ENCODE results near the gene ALCAM. TPM values are rescaled to one million over a fixed set of nuclear protein-coding genes. Genes with fewer than 3 reads are reported as not detected.

The ALCAM gene
- total RNA-seq, 1 donor from 2014 or later = 36.7 TPM

GRCh38 chr3:105539897-105540296 lies 173.2 kb downstream of the ALCAM start:
- H3K9me3 Mint-ChIP-seq = no peaks in the 10 kb centered on the region
- H3K27ac Mint-ChIP-seq = no peak overlapping the region
- no peaks in the 10 kb centered on the region for H3K4me1 Mint-ChIP-seq (ENCODE audit: low read depth)
- intact Hi-C loops (cut with micrococcal nuclease) = no loop called here
- no peak overlapping the region for H3K4me3 Mint-ChIP-seq (ENCODE audit: low read depth)
- no peaks in the 10 kb centered on the region for H3K27me3 Mint-ChIP-seq (ENCODE audit: low read depth)
- DNase-seq (ENCODE audit: low spot score) = no peak
- peaks cover 41% of the 10 kb centered on the region for H3K36me3 Mint-ChIP-seq (ENCODE audit: low read depth)

GRCh38 chr3:105542282-105543019 lies 175.7 kb downstream of the ALCAM start:
- Mint-ChIP-seq H3K27me3 (ENCODE audit: low read depth) (no peaks in the 10 kb centered on the region), H3K4me1 (ENCODE audit: low read depth) (no peaks in the 10 kb centered on the region), H3K4me3 (ENCODE audit: low read depth) (no peak overlapping the region), H3K36me3 (ENCODE audit: low read depth) (peaks cover 43% of the 10 kb centered on the region), H3K27ac (no peak overlapping the region), H3K9me3 (no peaks in the 10 kb centered on the region)
- intact Hi-C loops (cut with micrococcal nuclease) = no loop called here
- no peak for DNase-seq (ENCODE audit: low spot score)

DNA sequence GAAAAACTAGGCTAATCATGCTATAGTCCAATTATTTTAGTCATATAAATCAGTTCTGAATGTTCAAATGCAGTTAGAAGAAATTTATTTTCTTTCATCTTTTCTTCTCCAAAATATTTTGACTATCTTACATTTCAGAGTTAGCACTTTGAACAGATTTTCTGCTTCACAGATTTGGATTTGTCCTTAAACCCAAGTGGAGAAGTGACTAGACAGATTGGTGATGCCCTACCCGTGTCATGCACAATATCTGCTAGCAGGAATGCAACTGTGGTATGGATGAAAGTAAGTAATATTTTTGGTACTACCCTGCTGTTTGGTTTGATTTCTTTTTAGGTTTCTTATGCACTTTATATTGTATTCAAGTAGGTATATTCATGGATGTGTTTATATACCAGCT lies 178.3 kb downstream of the ALCAM start:
- Mint-ChIP-seq H3K4me1 (ENCODE audit: low read depth) (no peaks in the 10 kb centered on the region), H3K4me3 (ENCODE audit: low read depth) (no peak overlapping the region), H3K27me3 (ENCODE audit: low read depth) (no peaks in the 10 kb centered on the region), H3K36me3 (ENCODE audit: low read depth) (peaks cover 55% of the 10 kb centered on the region), H3K9me3 (no peaks in the 10 kb centered on the region), H3K27ac (no peak overlapping the region)
- no peak for DNase-seq (ENCODE audit: low spot score)
- intact Hi-C loops (cut with micrococcal nuclease) = no loop called here

GRCh38 chr3:105553851-105554250 lies 187.1 kb downstream of the ALCAM start:
- H3K36me3 Mint-ChIP-seq (ENCODE audit: low read depth) = peaks cover 47% of the 10 kb centered on the region
- no peak overlapping the region for H3K4me3 Mint-ChIP-seq (ENCODE audit: low read depth)
- H3K27ac Mint-ChIP-seq = no peak overlapping the region
- no peaks in the 10 kb centered on the region for H3K9me3 Mint-ChIP-seq
- no peaks in the 10 kb centered on the region for H3K4me1 Mint-ChIP-seq (ENCODE audit: low read depth)
- no peaks in the 10 kb centered on the region for H3K27me3 Mint-ChIP-seq (ENCODE audit: low read depth)
- intact Hi-C loops (cut with micrococcal nuclease) = no loop called here
- DNase-seq (ENCODE audit: low spot score) = no peak

DNA sequence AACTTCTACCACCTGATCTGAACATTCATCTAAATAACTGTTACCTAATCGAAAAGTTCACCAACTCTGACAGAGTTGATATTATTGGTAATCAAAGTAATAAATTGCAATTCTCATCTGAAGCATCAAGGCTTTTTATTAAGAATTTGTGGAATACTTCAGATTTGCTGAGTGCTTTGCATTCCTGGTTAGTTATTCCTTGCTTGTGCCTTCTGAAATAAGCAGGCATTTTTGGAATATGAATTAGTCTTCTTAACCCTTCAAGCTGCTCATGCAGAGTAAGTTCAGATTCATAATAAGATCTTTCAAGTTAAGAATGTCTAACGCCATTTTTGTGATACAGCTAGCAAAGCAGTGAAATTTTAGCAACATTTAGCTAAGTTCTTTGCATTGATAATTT lies 188.5 kb downstream of the ALCAM start:
- Mint-ChIP-seq H3K27me3 (ENCODE audit: low read depth) (no peaks in the 10 kb centered on the region), H3K4me3 (ENCODE audit: low read depth) (no peak overlapping the region), H3K4me1 (ENCODE audit: low read depth) (no peaks in the 10 kb centered on the region), H3K27ac (no peak overlapping the region), H3K36me3 (ENCODE audit: low read depth) (peaks cover 38% of the 10 kb centered on the region), H3K9me3 (no peaks in the 10 kb centered on the region)
- intact Hi-C loops (cut with micrococcal nuclease) = no loop called here
- no peak for DNase-seq (ENCODE audit: low spot score)

GRCh38 chr3:105559856-105560255 lies 193.1 kb downstream of the ALCAM start:
- H3K9me3 Mint-ChIP-seq = no peaks in the 10 kb centered on the region
- no peaks in the 10 kb centered on the region for H3K4me1 Mint-ChIP-seq (ENCODE audit: low read depth)
- no peak overlapping the region for H3K4me3 Mint-ChIP-seq (ENCODE audit: low read depth)
- H3K36me3 Mint-ChIP-seq (ENCODE audit: low read depth) = peaks cover 10% of the 10 kb centered on the region
- intact Hi-C loops (cut with micrococcal nuclease) = no loop called here
- DNase-seq (ENCODE audit: low spot score) = no peak
- no peaks in the 10 kb centered on the region for H3K27me3 Mint-ChIP-seq (ENCODE audit: low read depth)
- no peak overlapping the region for H3K27ac Mint-ChIP-seq

DNA sequence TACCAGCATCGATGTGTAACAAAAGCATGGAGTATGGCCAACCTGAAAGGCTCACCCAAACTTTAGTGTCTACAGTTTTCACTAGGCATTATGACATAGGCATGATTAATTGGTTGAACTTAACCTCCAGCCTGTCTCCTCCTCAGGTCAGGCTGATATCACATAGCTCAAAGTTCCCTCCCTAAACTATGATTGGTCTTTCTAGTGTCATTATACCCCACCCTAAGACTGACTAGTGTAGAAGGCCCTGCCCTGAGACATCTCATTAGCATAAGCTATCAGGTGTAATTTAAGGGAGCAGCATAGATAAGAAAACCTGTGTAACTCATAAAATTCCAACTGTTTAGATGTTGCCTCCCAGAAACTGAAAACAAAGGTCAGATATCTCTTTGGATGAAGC lies 195.2 kb downstream of the ALCAM start:
- no peaks in the 10 kb centered on the region for H3K27me3 Mint-ChIP-seq (ENCODE audit: low read depth)
- H3K4me1 Mint-ChIP-seq (ENCODE audit: low read depth) = no peaks in the 10 kb centered on the region
- intact Hi-C loops (cut with micrococcal nuclease) = no loop called here
- H3K4me3 Mint-ChIP-seq (ENCODE audit: low read depth) = no peak overlapping the region
- no peak overlapping the region for H3K27ac Mint-ChIP-seq
- peaks cover 5% of the 10 kb centered on the region for H3K36me3 Mint-ChIP-seq (ENCODE audit: low read depth)
- no peaks in the 10 kb centered on the region for H3K9me3 Mint-ChIP-seq
- no peak for DNase-seq (ENCODE audit: low spot score)

DNA sequence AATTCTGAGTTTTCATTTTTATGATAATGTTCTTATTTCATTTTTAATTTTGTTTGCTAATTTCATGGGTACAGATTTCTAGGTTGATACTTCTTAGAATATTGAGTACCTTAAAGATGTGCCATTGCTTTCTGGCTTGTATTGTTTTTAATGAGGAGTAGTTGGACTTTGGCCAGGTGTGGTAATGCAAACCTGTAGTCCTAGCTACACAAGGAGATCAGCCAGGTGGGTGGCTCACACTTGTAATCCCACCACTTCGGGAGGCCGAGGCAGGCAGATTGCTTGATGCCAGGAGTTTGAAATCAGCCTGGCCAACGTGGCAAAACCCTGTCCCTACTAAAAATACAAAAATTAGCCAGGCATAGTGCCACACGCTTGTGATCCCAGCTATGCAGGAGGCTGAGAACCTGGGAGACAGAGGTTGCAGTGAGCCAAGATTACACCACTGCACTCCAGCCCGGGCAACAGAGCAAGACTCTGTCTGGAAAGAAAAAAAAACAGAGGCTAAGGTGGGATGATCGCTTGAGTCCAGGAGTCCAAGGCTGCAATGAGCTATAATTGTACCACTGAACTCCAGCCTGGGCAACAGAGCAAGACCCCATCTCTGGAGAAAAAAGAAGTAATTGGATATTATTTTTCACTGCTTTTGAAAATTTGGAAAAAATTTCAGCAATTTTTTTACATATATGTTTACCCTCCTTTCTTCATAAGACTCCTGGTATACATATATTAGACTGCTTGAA lies 198.0 kb downstream of the ALCAM start:
- H3K9me3 Mint-ChIP-seq = no peaks in the 10 kb centered on the region
- peaks cover 2% of the 10 kb centered on the region for H3K4me1 Mint-ChIP-seq (ENCODE audit: low read depth)
- no peaks in the 10 kb centered on the region for H3K27me3 Mint-ChIP-seq (ENCODE audit: low read depth)
- intact Hi-C loops (cut with micrococcal nuclease) = no loop called here
- peaks cover 6% of the 10 kb centered on the region for H3K36me3 Mint-ChIP-seq (ENCODE audit: low read depth)
- DNase-seq (ENCODE audit: low spot score) = no peak
- H3K4me3 Mint-ChIP-seq (ENCODE audit: low read depth) = no peak overlapping the region
- no peak overlapping the region for H3K27ac Mint-ChIP-seq

- DNase-seq (ENCODE audit: low spot score) = no peak
- Mint-ChIP-seq H3K27me3 (ENCODE audit: low read depth) (no peaks in the 10 kb centered on the region), H3K9me3 (no peaks in the 10 kb centered on the region), H3K4me1 (ENCODE audit: low read depth) (peaks cover 2% of the 10 kb centered on the region), H3K36me3 (ENCODE audit: low read depth) (peaks cover 17% of the 10 kb centered on the region), H3K27ac (no peak overlapping the region), H3K4me3 (ENCODE audit: low read depth) (no peak overlapping the region)
- intact Hi-C loops (cut with micrococcal nuclease) = no loop called here
Observed at GRCh38 chr3:105571005-105571404, 204.3 kb downstream of the ALCAM start.

- Mint-ChIP-seq H3K27me3 (ENCODE audit: low read depth) (no peaks in the 10 kb centered on the region), H3K36me3 (ENCODE audit: low read depth) (peaks cover 17% of the 10 kb centered on the region), H3K27ac (no peak overlapping the region), H3K9me3 (no peaks in the 10 kb centered on the region), H3K4me3 (ENCODE audit: low read depth) (no peak overlapping the region), H3K4me1 (ENCODE audit: low read depth) (peaks cover 2% of the 10 kb centered on the region)
- intact Hi-C loops (cut with micrococcal nuclease) = no loop called here
- no peak for DNase-seq (ENCODE audit: low spot score)
Observed at GRCh38 chr3:105572501-105572900, 205.8 kb downstream of the ALCAM start.

- no peak overlapping the region for H3K4me3 Mint-ChIP-seq (ENCODE audit: low read depth)
- no peak for DNase-seq (ENCODE audit: low spot score)
- H3K9me3 Mint-ChIP-seq = no peaks in the 10 kb centered on the region
- no peak overlapping the region for H3K27ac Mint-ChIP-seq
- intact Hi-C loops (cut with micrococcal nuclease) = no loop called here
- no peaks in the 10 kb centered on the region for H3K4me1 Mint-ChIP-seq (ENCODE audit: low read depth)
- H3K36me3 Mint-ChIP-seq (ENCODE audit: low read depth) = peaks cover 2% of the 10 kb centered on the region
- no peaks in the 10 kb centered on the region for H3K27me3 Mint-ChIP-seq (ENCODE audit: low read depth)
Observed at GRCh38 chr3:105579439-105579838, 212.7 kb downstream of the ALCAM start.

- Mint-ChIP-seq H3K27me3 (ENCODE audit: low read depth) (no peaks in the 10 kb centered on the region), H3K36me3 (ENCODE audit: low read depth) (peaks cover 2% of the 10 kb centered on the region), H3K4me3 (ENCODE audit: low read depth) (no peak overlapping the region), H3K9me3 (no peaks in the 10 kb centered on the region), H3K4me1 (ENCODE audit: low read depth) (no peaks in the 10 kb centered on the region), H3K27ac (no peak overlapping the region)
- no peak for DNase-seq (ENCODE audit: low spot score)
- intact Hi-C loops (cut with micrococcal nuclease) = no loop called here
Observed at GRCh38 chr3:105580296-105580965, 213.7 kb downstream of the ALCAM start.

DNA sequence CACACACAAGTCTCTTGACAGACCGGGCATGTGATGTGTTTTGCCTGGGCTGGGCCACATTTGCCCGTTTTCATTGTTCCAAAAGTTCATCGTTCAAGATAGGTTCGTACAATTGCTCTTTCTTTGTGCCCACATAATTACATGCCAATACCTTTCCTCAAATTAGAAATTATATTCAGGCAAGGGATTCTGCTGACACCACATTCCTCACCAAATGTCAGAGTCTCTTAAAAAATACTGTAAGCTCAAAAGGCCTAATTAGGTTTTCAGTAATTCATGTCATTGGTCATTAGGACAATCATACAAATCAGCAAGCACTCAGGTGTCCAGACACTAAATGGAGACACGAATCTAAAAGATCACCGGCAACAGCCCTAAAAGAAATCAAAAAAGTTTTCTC lies 215.3 kb downstream of the ALCAM start:
- Mint-ChIP-seq H3K4me3 (ENCODE audit: low read depth) (no peak overlapping the region), H3K4me1 (ENCODE audit: low read depth) (no peaks in the 10 kb centered on the region), H3K27me3 (ENCODE audit: low read depth) (no peaks in the 10 kb centered on the region), H3K9me3 (no peaks in the 10 kb centered on the region), H3K36me3 (ENCODE audit: low read depth) (no peaks in the 10 kb centered on the region), H3K27ac (no peak overlapping the region)
- DNase-seq (ENCODE audit: low spot score) = no peak
- intact Hi-C loops (cut with micrococcal nuclease) = no loop called here
